ENCODE data around the gene INTS3.

INTS3 gene

GRCh38 chr1:153727463-153728304 is at the start of gene INTS3:
Gene INTS3, plus strand, starts transcription at chr1:153728050. Its CDS starts 585 bp downstream, at chr1:153728635.
- DNase-seq = peak; percentile 100

- peak; percentile 54 for DNase-seq
Measured at GRCh38 chr1:153678519-153679336, 49.1 kb upstream of the INTS3 start, which contains the start of gene NPR1. Gene NPR1, plus strand, starts transcription at chr1:153678688. Its CDS starts 421 bp downstream, at chr1:153679109.

GRCh38 chr1:153679337-153680119 is 48.3 kb upstream of the INTS3 start:
- DNase-seq = peak; percentile 58

- peak; percentile 30 for DNase-seq
Measured at GRCh38 chr1:153680120-153680403, 47.8 kb upstream of the INTS3 start.

- DNase-seq = no peak
Measured at GRCh38 chr1:153682730-153683129, 45.1 kb upstream of the INTS3 start.

GRCh38 chr1:153683854-153684253 is 44.0 kb upstream of the INTS3 start:
- no peak for DNase-seq

- no peak for DNase-seq
Measured at GRCh38 chr1:153684892-153685291, 43.0 kb upstream of the INTS3 start.

GRCh38 chr1:153685544-153686340 is 42.1 kb upstream of the INTS3 start:
- no peak for DNase-seq

- DNase-seq = no peak
Measured at GRCh38 chr1:153687346-153688125, 40.3 kb upstream of the INTS3 start.

GRCh38 chr1:153688276-153688675 is 39.6 kb upstream of the INTS3 start:
- no peak for DNase-seq

GRCh38 chr1:153688736-153689328 is 39.0 kb upstream of the INTS3 start:
- no peak for DNase-seq

GRCh38 chr1:153693466-153693865 is 34.4 kb upstream of the INTS3 start:
- no peak for DNase-seq

- no peak for DNase-seq
Measured at GRCh38 chr1:153696741-153697140, 31.1 kb upstream of the INTS3 start.

GRCh38 chr1:153697191-153698019 is 30.4 kb upstream of the INTS3 start:
- no peak for DNase-seq

GRCh38 chr1:153698020-153698922 is 29.6 kb upstream of the INTS3 start:
- DNase-seq = peak; percentile 30

GRCh38 chr1:153698923-153699714 is 28.7 kb upstream of the INTS3 start:
- no peak for DNase-seq

GRCh38 chr1:153699768-153700167 is 28.1 kb upstream of the INTS3 start:
- no peak for DNase-seq

GRCh38 chr1:153705484-153705883 is 22.4 kb upstream of the INTS3 start:
- no peak for DNase-seq

Data from NCI-H82 (cell line).